ENCODE measurements around the gene IPO11.
"Not testable (repeated sequence)": the region's sequence is repeated elsewhere in the genome, so short reads cannot be mapped to it uniquely, and the experiment has no call there.

- not testable (repeated sequence) for TF ChIP-seq POLR2AphosphoS5, SPI1 (IDR thresholded peaks at IDR 0.05; ENCODE audit: low read depth, low read length)
These were observed 108.2 kb downstream of the IPO11 start for GRCh38 chr5:62520812-62521211.

Measured in GM12891 (cell line).